ENCODE data around the gene KCNS3. TPM values are rescaled to one million over a fixed set of nuclear protein-coding genes. Genes with fewer than 3 reads are reported as not detected.
A peak's percentile ranks its signal among the peaks of the same experiment; 100 is the strongest.

Gene KCNS3
- total RNA-seq, 6 experiments from 2014 or later, result 0.83 to 2.1 (median 1.3) TPM

DNA sequence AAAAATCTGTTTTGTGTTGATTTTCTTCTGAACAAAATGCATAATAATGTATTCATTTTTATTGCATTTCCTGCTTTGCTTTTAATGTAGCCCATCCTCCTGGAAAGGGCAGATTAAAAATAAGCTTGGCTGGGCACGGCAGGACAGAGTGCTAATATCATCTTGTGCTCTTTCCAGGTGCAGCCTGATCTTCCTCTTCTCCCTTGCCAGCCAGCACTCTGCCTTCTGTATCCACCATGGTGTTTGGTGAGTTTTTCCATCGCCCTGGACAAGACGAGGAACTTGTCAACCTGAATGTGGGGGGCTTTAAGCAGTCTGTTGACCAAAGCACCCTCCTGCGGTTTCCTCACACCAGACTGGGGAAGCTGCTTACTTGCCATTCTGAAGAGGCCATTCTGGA is 52.3 kb downstream of the KCNS3 start:
- no peak for DNase-seq
- Mint-ChIP-seq H3K27ac (no peak overlapping the region), H3K27me3 (ENCODE audit: insufficient read depth) (no peaks in the 10 kb centered on the region), H3K4me3 (no peak overlapping the region), H3K9me3 (no peaks in the 10 kb centered on the region; the same call in 1 of the 2 replicates), H3K36me3 (ENCODE audit: low read depth) (peaks cover 8% of the 10 kb centered on the region), H3K4me1 (ENCODE audit: low read depth) (peaks cover 25% of the 10 kb centered on the region)
- TF ChIP-seq, protein P1, sequence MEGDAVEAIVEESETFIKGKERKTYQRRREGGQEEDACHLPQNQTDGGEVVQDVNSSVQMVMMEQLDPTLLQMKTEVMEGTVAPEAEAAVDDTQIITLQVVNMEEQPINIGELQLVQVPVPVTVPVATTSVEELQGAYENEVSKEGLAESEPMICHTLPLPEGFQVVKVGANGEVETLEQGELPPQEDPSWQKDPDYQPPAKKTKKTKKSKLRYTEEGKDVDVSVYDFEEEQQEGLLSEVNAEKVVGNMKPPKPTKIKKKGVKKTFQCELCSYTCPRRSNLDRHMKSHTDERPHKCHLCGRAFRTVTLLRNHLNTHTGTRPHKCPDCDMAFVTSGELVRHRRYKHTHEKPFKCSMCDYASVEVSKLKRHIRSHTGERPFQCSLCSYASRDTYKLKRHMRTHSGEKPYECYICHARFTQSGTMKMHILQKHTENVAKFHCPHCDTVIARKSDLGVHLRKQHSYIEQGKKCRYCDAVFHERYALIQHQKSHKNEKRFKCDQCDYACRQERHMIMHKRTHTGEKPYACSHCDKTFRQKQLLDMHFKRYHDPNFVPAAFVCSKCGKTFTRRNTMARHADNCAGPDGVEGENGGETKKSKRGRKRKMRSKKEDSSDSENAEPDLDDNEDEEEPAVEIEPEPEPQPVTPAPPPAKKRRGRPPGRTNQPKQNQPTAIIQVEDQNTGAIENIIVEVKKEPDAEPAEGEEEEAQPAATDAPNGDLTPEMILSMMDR (IDR thresholded peaks at IDR 0.05), result no peak

DNA sequence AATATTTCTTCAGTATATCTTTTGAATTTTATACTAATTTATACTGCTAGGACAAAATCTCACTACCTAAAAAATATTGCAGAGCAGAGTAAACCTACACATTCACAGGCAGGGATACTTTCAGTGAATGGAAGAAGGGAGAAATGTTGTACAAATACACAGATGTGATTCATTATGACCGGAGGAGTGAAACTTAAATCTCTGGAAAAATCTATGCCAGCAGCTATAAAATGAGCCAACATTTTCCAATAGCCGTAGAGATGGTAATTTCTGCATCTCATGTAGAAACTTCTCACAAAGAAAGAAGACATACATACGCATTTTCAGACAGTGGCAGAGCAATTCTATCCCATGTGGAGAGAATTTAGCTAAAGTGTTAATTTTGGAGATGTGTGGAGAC is 54.8 kb downstream of the KCNS3 start:
- no peaks in the 10 kb centered on the region; the same call in 1 of the 2 replicates for H3K9me3 Mint-ChIP-seq
- H3K4me3 Mint-ChIP-seq, result no peak overlapping the region
- no peak overlapping the region for H3K27ac Mint-ChIP-seq
- DNase-seq, result no peak
- TF ChIP-seq, protein P1 (IDR thresholded peaks at IDR 0.05), result no peak
- peaks cover 25% of the 10 kb centered on the region for H3K4me1 Mint-ChIP-seq (ENCODE audit: low read depth)
- peaks cover 8% of the 10 kb centered on the region for H3K36me3 Mint-ChIP-seq (ENCODE audit: low read depth)
- no peaks in the 10 kb centered on the region for H3K27me3 Mint-ChIP-seq (ENCODE audit: insufficient read depth)

DNA sequence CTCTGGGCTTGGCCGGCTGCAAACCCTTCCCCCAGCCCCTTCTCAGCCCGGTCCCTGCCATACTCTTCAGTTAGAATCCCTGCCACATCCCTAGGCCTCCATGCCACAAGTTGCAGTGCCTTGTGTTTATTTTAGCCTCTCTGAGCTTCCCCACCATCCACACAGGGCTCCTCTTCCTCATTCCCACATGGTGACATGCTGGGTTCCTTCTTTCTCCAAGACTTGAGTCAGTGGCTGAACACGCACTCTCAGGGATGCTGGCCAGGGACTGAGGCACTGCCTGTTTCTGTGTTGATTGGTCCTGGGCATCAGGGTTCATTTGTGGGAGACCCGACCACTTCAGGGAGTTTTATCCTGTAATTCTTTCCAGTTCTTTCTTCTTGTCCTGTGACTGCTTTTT is 56.3 kb downstream of the KCNS3 start:
- TF ChIP-seq, protein P1 (IDR thresholded peaks at IDR 0.05), result no peak
- Mint-ChIP-seq H3K9me3 (no peaks in the 10 kb centered on the region; the same call in 1 of the 2 replicates), H3K36me3 (ENCODE audit: low read depth) (peaks cover 8% of the 10 kb centered on the region), H3K27ac (peak overlapping the region; percentile 89), H3K4me3 (no peak overlapping the region; the same call in 1 of the 2 replicates), H3K27me3 (ENCODE audit: insufficient read depth) (no peaks in the 10 kb centered on the region), H3K4me1 (ENCODE audit: low read depth) (peaks cover 25% of the 10 kb centered on the region)
- peak; percentile 62 for DNase-seq

DNA sequence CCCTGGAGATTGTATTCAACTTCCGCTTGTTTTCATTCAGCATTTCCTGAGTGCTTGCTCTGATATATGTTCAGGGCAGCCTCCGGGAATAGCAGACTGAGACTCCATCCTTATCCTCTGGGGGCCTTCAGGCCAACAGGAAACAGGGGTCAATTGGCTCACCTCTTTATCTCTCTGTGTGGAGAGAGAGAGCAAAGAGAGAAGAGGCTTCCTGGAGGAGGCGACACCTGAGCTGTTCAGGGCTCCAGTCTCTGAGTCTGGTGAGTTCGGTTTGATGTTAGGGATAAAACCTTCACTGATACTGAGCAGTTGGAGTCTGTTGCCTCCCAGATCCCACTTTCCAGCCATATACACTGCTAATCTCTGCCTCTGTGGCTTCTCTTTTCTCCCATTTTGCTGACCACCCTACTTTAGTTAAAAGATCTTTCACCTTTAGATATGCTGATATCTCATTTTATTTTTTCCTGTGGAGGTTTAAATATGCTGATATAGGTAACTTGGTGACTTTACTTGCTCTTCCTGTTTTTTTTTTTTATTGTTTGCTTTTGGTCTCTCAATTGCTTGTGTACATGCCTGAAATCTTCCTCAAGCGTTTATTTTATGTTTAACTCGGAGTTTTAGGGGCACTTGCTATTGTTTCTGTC is 56.9 kb downstream of the KCNS3 start:
- no peaks in the 10 kb centered on the region; the same call in 1 of the 2 replicates for H3K27me3 Mint-ChIP-seq (ENCODE audit: insufficient read depth)
- DNase-seq, result no peak
- H3K36me3 Mint-ChIP-seq (ENCODE audit: low read depth), result peaks cover 8% of the 10 kb centered on the region
- no peaks in the 10 kb centered on the region; the same call in 1 of the 2 replicates for H3K9me3 Mint-ChIP-seq
- peaks cover 25% of the 10 kb centered on the region for H3K4me1 Mint-ChIP-seq (ENCODE audit: low read depth)
- H3K4me3 Mint-ChIP-seq, result no peak overlapping the region; the same call in 1 of the 2 replicates
- H3K27ac Mint-ChIP-seq, result peak overlapping the region; percentile 89
- TF ChIP-seq, protein P1 (IDR thresholded peaks at IDR 0.05), result no peak

DNA sequence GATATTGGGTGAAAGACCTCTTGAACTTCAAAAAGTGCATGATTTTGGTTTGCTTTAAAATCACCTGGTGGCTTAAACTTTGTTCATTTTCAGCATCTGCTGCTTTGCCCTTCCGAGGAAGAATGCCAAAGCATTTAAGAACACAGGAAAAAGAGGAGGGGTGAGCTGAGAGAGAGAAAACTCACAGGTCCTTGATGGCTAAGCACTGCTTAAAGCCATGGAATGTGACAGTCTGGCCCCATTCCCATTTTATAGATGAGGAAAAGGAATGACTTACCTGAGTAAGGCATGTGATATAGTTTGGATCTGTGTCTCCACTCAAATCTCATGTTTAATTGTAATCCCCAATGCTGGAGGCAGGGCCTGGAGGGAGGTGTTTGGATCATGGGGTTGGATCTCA is 58.1 kb downstream of the KCNS3 start:
- no peak for DNase-seq
- H3K4me3 Mint-ChIP-seq, result no peak overlapping the region
- H3K4me1 Mint-ChIP-seq (ENCODE audit: low read depth), result peaks cover 25% of the 10 kb centered on the region
- TF ChIP-seq, protein P1 (IDR thresholded peaks at IDR 0.05), result no peak
- no peaks in the 10 kb centered on the region for H3K9me3 Mint-ChIP-seq
- H3K27me3 Mint-ChIP-seq (ENCODE audit: insufficient read depth), result no peaks in the 10 kb centered on the region; the same call in 1 of the 2 replicates
- H3K27ac Mint-ChIP-seq, result no peak overlapping the region
- H3K36me3 Mint-ChIP-seq (ENCODE audit: low read depth), result peaks cover under 1% of the 10 kb centered on the region
